Heart left ventricle (tissue), 16 donors: ENCODE results near the gene POMC. TPM values are rescaled to one million over a fixed set of nuclear protein-coding genes. Genes with fewer than 3 reads are reported as not detected.

ENCODE experiments used
- ATAC-seq, 4 donors: fragments of 200-7000 bp; cut with Tn5 transposase; one replicate each; pipeline ENCODE4 v1.9.1; 2020 to 2022; ENCODE audit warnings: moderate library complexity in 4 of 4, mild to moderate bottlenecking in 3 of 4, moderate number of reproducible peaks in 1 of 4
- DNase-seq, 5 donors: peaks; one replicate each; pipeline ENCODE4 v3.0.0-alpha.2; 2020
- H3K27ac ChIP-seq, 12 donors: fragments of 200-600 bp; sonication (generic) in 4 of 12; one replicate each; pipeline versions ENCODE4 v1.5.0 to v1.8.0; 2016 to 2022; ENCODE audit warnings: mild to moderate bottlenecking in 2 of 12
- H3K27me3 ChIP-seq, 9 donors: fragments of 200-600 bp; sonication (generic) in 2 of 9; one replicate each; pipeline versions ENCODE4 v1.5.1 to v1.8.0; 2016 to 2022; ENCODE audit warnings: mild to moderate bottlenecking in 3 of 9
- H3K36me3 ChIP-seq, 9 donors: fragments of 200-600 bp; sonication (generic) in 2 of 9; one replicate each; pipeline versions ENCODE4 v1.5.0 to v1.8.0; 2018 to 2022; ENCODE audit warnings: mild to moderate bottlenecking in 2 of 9
- H3K4me1 ChIP-seq, 12 donors: fragments of 200-600 bp; sonication (generic) in 4 of 12; one replicate each; pipeline versions ENCODE4 v1.5.0 to v1.8.0; 2016 to 2022; ENCODE audit warnings: mild to moderate bottlenecking in 3 of 12
- H3K4me3 ChIP-seq, 12 donors: fragments of 200-600 bp; sonication (generic) in 4 of 12; one replicate each; pipeline versions ENCODE4 v1.5.0 to v1.8.0; 2017 to 2022; ENCODE audit warnings: mild to moderate bottlenecking in 9 of 12, moderate library complexity in 4 of 12
- H3K9me3 ChIP-seq, 12 donors: fragments of 200-600 bp; sonication (generic) in 4 of 12; one replicate each; pipeline versions ENCODE4 v1.5.0 to v1.8.0; 2016 to 2022; ENCODE audit warnings: mild to moderate bottlenecking in 1 of 12
- POLR2A ChIP-seq, 2 donors: fragments of 450-650 bp; IDR thresholded peaks; one replicate each; pipeline ENCODE4 v1.6.1; 2017; ENCODE audit warnings: antibody characterized with exemption in 2 of 2, mild to moderate bottlenecking in 2 of 2, moderate library complexity in 2 of 2
- WGBS, 4 donors: extraction: QIAGEN DNeasy Blood & Tissue Kit in 2 of 4; methylation state at CpG; one replicate each; pipeline versions ENCODE4 v1.1.5 to v1.1.7; 2013 to 2018; 5-methylcytosine and 5-hydroxymethylcytosine counted together
- intact Hi-C, 10 donors: fragments of 100-400 bp; cut with DNase I; formaldehyde crosslinking; loops; one replicate each; pipeline versions ENCODE4 v1.11.1 to v1.14.2; 2022
- polyA plus RNA-seq, 2 donors: library from polyadenylated mRNA; stranded (reverse); fragments of 200-250 nt; gene quantifications; one replicate each; pipeline ENCODE4 v1.2.3, GENCODE V29; 2013
- total RNA-seq, 9 donors: library from RNA; depleted of rRNA in 2 of 9; stranded (reverse); fragments of >200 nt in 2 of 9; fragmentation: NEBNext Ultra II Directional in 3 of 9; extraction: Animal tissue kit (Norgen Biotek cat#: 25700) in 3 of 9; gene quantifications; one replicate each; pipeline versions ENCODE4 v1.1.0 to v1.2.4, GENCODE V29; 2016 to 2023
- TF ChIP-seq, protein P1 (sequence below), 12 donors: fragments of 200-600 bp; sonication (generic) in 4 of 12; IDR thresholded peaks; one replicate each; pipeline versions ENCODE4 v1.5.0 to v1.8.0; 2018 to 2022; ENCODE audit warnings: antibody characterized with exemption in 12 of 12, mild to moderate bottlenecking in 5 of 12
- donor health status: ischemic (EF 13 %, LVEDD 7.1; RV severe dilation, severe dysfunction).
- donor health status: healthy with polysubstance abuse.
- donor health status: DM: no; HTN: yes; CAD: no.
- donor health status: DM: no; HTN: no; CAD: no.
- donor health status: ischemic (EF 25% LVEDD 6.9; RV normal size, moderate dysfunction).
- donor health status: ischemic (EF 25% LVEDD 5.7; RV mildly dilated, moderate dysfunction).
- donor health status: healthy.
- donor health status: DM: yes; HTN: yes; CAD: no.
- donor health status: ischemic (EF 35%, LVEDD 5.7; RV mildly dilated, moderate dysfunction).
- donor health status: nonischemic (EF 11% LVEDD 7.7; RV severe dilation, severe dysfunction).
- donor health status: DM: yes; HTN: yes; CAD: no.
- donor health status: PGD.
- donor health status: ischemic (EF 29% LVEDD 5.4; RV normal size, mild dysfunction).
- donor health status: nonischemic (EF 23%, LVEDD 6.1; RV moderate dilation, normal function).

Gene POMC
- total and polyA plus RNA-seq, 11 donors, result 0.77 to 8.0 (median 3.0) TPM

DNA sequence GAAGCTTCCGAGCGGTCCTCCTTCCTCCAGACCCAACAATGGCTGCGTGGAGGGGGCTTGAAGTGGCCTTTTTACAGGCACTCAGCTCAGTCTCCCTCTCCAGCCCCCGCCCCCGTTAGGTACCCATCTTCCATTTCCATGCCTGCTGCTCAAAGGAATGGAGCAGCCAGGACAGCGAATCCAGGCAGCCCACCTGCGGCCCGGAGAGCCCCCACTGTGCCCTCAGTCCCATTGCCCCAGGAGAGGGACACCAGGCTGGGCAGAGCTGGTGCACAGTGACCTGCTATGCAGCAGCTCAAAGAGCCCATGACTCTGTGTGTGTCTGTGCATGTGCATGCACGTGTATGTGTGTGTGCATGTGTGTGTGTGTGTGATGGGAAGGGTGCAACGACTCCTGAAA, 10.6 kb upstream of the POMC start:
- 83 to 88% (median 85%) methylated on average over 6 to 10 of the region's 10 CpGs for WGBS, 4 donors
- intact Hi-C loops, result no loop called here
- Histone ChIP-seq H3K36me3 (no peaks in the 10 kb centered on the region), H3K4me3 (no peak overlapping the region), H3K27me3 (peaks cover 0 to 25% (median 3%) of the 10 kb centered on the region in 9 donors), H3K4me1 (no peaks in the 10 kb centered on the region), H3K27ac (no peak overlapping the region), H3K9me3 (peaks cover 0 to 7% (median 0%) of the 10 kb centered on the region in 12 donors)
- ATAC-seq (no peak), DNase-seq (no peak)
- no peak for TF ChIP-seq POLR2A (IDR thresholded peaks at IDR 0.05)
- TF ChIP-seq, protein P1, sequence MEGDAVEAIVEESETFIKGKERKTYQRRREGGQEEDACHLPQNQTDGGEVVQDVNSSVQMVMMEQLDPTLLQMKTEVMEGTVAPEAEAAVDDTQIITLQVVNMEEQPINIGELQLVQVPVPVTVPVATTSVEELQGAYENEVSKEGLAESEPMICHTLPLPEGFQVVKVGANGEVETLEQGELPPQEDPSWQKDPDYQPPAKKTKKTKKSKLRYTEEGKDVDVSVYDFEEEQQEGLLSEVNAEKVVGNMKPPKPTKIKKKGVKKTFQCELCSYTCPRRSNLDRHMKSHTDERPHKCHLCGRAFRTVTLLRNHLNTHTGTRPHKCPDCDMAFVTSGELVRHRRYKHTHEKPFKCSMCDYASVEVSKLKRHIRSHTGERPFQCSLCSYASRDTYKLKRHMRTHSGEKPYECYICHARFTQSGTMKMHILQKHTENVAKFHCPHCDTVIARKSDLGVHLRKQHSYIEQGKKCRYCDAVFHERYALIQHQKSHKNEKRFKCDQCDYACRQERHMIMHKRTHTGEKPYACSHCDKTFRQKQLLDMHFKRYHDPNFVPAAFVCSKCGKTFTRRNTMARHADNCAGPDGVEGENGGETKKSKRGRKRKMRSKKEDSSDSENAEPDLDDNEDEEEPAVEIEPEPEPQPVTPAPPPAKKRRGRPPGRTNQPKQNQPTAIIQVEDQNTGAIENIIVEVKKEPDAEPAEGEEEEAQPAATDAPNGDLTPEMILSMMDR (IDR thresholded peaks at IDR 0.05), result no peak

DNA sequence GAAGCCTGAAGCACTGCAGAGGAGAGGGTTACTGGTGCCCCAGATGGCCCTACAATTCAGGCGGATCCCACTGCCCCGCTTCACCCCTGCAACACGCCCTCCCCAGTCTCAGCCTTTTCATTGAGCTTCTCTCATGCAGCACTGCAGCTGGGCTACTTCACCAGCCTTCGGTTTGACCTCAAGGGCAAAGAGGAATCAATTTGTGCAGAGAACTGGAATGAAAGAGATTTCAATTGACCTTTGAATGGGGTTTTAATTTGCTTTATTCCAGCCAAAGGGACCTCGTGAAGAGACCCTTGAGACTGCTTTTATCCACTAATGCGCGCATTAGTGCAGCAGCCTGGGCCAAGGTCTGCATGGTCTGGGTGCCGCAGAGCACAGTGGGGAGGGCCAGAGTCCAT, 8.8 kb upstream of the POMC start:
- TF ChIP-seq, protein P1 (IDR thresholded peaks at IDR 0.05), result no peak
- TF ChIP-seq POLR2A (IDR thresholded peaks at IDR 0.05), result no peak
- WGBS, 4 donors, result 77 to 90% (median 88%) methylated on average over 8 of the region's 8 CpGs
- no peak overlapping the region for H3K27ac ChIP-seq
- no peaks in the 10 kb centered on the region for H3K4me1 ChIP-seq
- intact Hi-C loops, result no loop called here
- no peaks in the 10 kb centered on the region for H3K36me3 ChIP-seq
- peaks cover 0 to 25% (median 3%) of the 10 kb centered on the region in 9 donors for H3K27me3 ChIP-seq
- H3K9me3 ChIP-seq, result peaks cover 0 to 7% (median 0%) of the 10 kb centered on the region in 12 donors
- no peak overlapping the region for H3K4me3 ChIP-seq
- DNase-seq, result no peak
- ATAC-seq, result no peak

GRCh38 chr2:25176541-25177181, 8.3 kb upstream of the POMC start:
- H3K4me1 ChIP-seq, result no peaks in the 10 kb centered on the region
- no peak for ATAC-seq
- intact Hi-C loops, result no loop called here

DNA sequence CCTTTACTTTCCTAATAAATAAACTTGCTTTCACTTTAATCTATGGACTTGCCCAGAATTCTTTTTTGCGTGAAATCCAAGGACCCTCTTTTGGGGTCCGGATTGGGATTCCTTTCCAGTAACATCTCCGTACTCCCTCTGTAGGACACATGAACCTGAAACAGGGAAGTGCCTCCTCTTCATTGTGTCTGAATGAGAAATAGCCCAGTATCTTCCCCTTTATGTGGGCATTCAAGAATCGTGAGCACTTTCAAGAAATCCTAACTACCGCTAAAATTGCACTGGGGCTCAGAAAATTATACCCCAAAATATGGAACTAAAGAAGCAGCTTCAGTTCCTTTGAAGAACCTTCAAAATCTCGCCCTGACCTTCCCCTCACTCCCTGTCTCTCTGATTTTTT, 7.8 kb upstream of the POMC start:
- no peaks in the 10 kb centered on the region for H3K36me3 ChIP-seq
- peaks cover 0 to 6% (median 0%) of the 10 kb centered on the region in 12 donors for H3K9me3 ChIP-seq
- H3K4me1 ChIP-seq, result no peaks in the 10 kb centered on the region
- peaks cover 0 to 25% (median 3%) of the 10 kb centered on the region in 9 donors for H3K27me3 ChIP-seq
- no peak for TF ChIP-seq POLR2A (IDR thresholded peaks at IDR 0.05)
- TF ChIP-seq, protein P1 (IDR thresholded peaks at IDR 0.05), result no peak
- no peak overlapping the region for H3K4me3 ChIP-seq
- intact Hi-C loops, result no loop called here
- DNase-seq (no peak), ATAC-seq (no peak)
- WGBS, 4 donors, result 85 to 87% (median 85%) methylated on average over 6 of the region's 6 CpGs
- H3K27ac ChIP-seq, result no peak overlapping the region

More at GRCh38 chr2:25176541-25177181, 8.3 kb upstream of the POMC start:
- Histone ChIP-seq H3K36me3 (no peaks in the 10 kb centered on the region), H3K27me3 (peaks cover 0 to 25% (median 3%) of the 10 kb centered on the region in 9 donors), H3K27ac (no peak overlapping the region), H3K4me3 (no peak overlapping the region), H3K9me3 (peaks cover 0 to 2% (median 0%) of the 10 kb centered on the region in 12 donors)
- TF ChIP-seq POLR2A (IDR thresholded peaks at IDR 0.05), result no peak
- TF ChIP-seq, protein P1 (IDR thresholded peaks at IDR 0.05), result no peak
- no peak for DNase-seq
- 82 to 93% (median 90%) methylated on average over 5 of the region's 5 CpGs for WGBS, 4 donors
